Fibroblast of skin of right biceps (primary cell): Measurements from ENCODE around the gene PYDC1.
"Not testable (repeated sequence)": the region's sequence is repeated elsewhere in the genome, so short reads cannot be mapped to it uniquely, and the experiment has no call there.

Source experiments
- DNase-seq: peaks from one replicate; pipeline ENCODE4 v3.0.0-alpha.2; 2013

PYDC1 gene

GRCh38 chr16:31177136-31177535, 39.8 kb downstream of the PYDC1 start:
- DNase-seq, result no peak

- not testable (repeated sequence) for DNase-seq
These were observed 46.9 kb downstream of the PYDC1 start for GRCh38 chr16:31170048-31170447.

GRCh38 chr16:31168848-31169247, 48.1 kb downstream of the PYDC1 start:
- DNase-seq, result no peak

- no peak for DNase-seq
These were observed 49.6 kb downstream of the PYDC1 start for GRCh38 chr16:31167315-31167714.
